HEK293 (cell line): ENCODE measurements around the gene MYO15B.

Experiments used
- CTCF ChIA-PET: fragments of 350-600 bp; formaldehyde crosslinking; extraction: SDS; loops from one replicate; lab custom pipeline; 2021; ENCODE audit warnings: antibody characterized with exemption; lab: Yijun Ruan, JAX
- POLR2A ChIA-PET: fragments of 300-600 bp; formaldehyde crosslinking; extraction: SDS; loops from one replicate; lab custom pipeline; 2020; ENCODE audit warnings: antibody characterized with exemption, inconsistent platforms; lab: Yijun Ruan, JAX
- H3K27ac ChIP-seq: fragments of 200-500 bp; sonication (Bioruptor generic); 2 replicates; pipeline ENCODE4 v1.5.1; 2014; ENCODE audit warnings: low read depth, low read length, control low read depth, inconsistent platforms; ENCODE audit errors: extremely low read depth
- H3K36me3 ChIP-seq, 2 experiments: fragments of 200-500 bp in 1 of 2; sonication (Bioruptor generic) in 1 of 2; 1 replicate in 1 of 2; 2 replicates in 1 of 2; pipeline ENCODE4 v1.5.1; 2014 to 2017; ENCODE audit warnings: inconsistent platforms in 2 of 2, low read length in 2 of 2; ENCODE audit not compliant: control insufficient read depth in 2 of 2, insufficient read depth in 1 of 2
- H3K4me1 ChIP-seq: fragments of 200-500 bp; sonication (Bioruptor generic); 2 replicates; pipeline ENCODE4 v1.5.1; 2014; ENCODE audit warnings: mild to moderate bottlenecking, low read length, inconsistent platforms; ENCODE audit not compliant: control insufficient read depth, insufficient read depth
- H3K4me3 ChIP-seq: 2 replicates; pipeline ENCODE4 v1.5.1; 2011; ENCODE audit warnings: low read depth, mild to moderate bottlenecking, control low read depth, low read length, moderate library complexity
- H3K9me3 ChIP-seq: fragments of 200-500 bp; sonication (Bioruptor generic); 2 replicates; pipeline ENCODE4 v1.5.1; 2014; ENCODE audit warnings: low read depth, low read length, inconsistent platforms; ENCODE audit not compliant: control insufficient read depth, insufficient read depth
- BCL11A ChIP-seq: fragments of 450-650 bp; formaldehyde crosslinking; IDR thresholded peaks from 2 replicates; pipeline ENCODE4 v1.5.1; 2016; ENCODE audit warnings: low read depth, missing biosample characterization, missing genetic modification characterization
- HOXD13 ChIP-seq: sonication (generic); formaldehyde crosslinking; IDR thresholded peaks from 2 replicates; pipeline ENCODE4 v1.8.0; 2022; ENCODE audit warnings: missing genetic modification reagents, borderline replicate concordance
- SP3 ChIP-seq: fragments of 450-650 bp; formaldehyde crosslinking; IDR thresholded peaks from 2 replicates; pipeline ENCODE4 v1.5.1; 2016; ENCODE audit warnings: missing biosample characterization, missing genetic modification characterization
- ZBTB48 ChIP-seq: fragments of 450-650 bp; formaldehyde crosslinking; IDR thresholded peaks from 2 replicates; pipeline ENCODE4 v1.5.1; 2016; ENCODE audit warnings: missing biosample characterization, missing genetic modification characterization
- ZEB2 ChIP-seq: fragments of 450-650 bp; formaldehyde crosslinking; IDR thresholded peaks from 2 replicates; pipeline ENCODE4 v1.5.1; 2016; ENCODE audit warnings: missing biosample characterization, missing genetic modification characterization
- ZFP3 ChIP-seq: fragments of 450-650 bp; formaldehyde crosslinking; IDR thresholded peaks from 2 replicates; pipeline ENCODE4 v1.5.1; 2016; ENCODE audit warnings: low read depth, missing biosample characterization, missing genetic modification characterization
- ZNF121 ChIP-seq: fragments of 450-650 bp; formaldehyde crosslinking; IDR thresholded peaks from 2 replicates; pipeline ENCODE4 v1.5.1; 2016; ENCODE audit warnings: missing biosample characterization, missing genetic modification characterization
- ZNF302 ChIP-seq: fragments of 450-650 bp; formaldehyde crosslinking; IDR thresholded peaks from 2 replicates; pipeline ENCODE4 v1.5.1; 2016; ENCODE audit warnings: missing biosample characterization, missing genetic modification characterization, low read depth
- ZNF324 ChIP-seq: fragments of 450-650 bp; formaldehyde crosslinking; IDR thresholded peaks from 2 replicates; pipeline ENCODE4 v1.5.1; 2016; ENCODE audit warnings: missing biosample characterization, missing genetic modification characterization
- ZNF404 ChIP-seq: fragments of 450-650 bp; formaldehyde crosslinking; IDR thresholded peaks from 2 replicates; pipeline ENCODE4 v1.5.1; 2017; ENCODE audit warnings: missing biosample characterization, missing genetic modification characterization
- ZNF530 ChIP-seq: fragments of 450-650 bp; formaldehyde crosslinking; IDR thresholded peaks from 2 replicates; pipeline ENCODE4 v1.5.1; 2016; ENCODE audit warnings: low read depth, missing biosample characterization, missing genetic modification characterization
- ZNF561 ChIP-seq: fragments of 450-650 bp; IDR thresholded peaks from 2 replicates; pipeline ENCODE4 v1.5.1; 2018; ENCODE audit warnings: missing biosample characterization, missing genetic modification characterization, borderline replicate concordance
- ZNF623 ChIP-seq: fragments of 450-650 bp; formaldehyde crosslinking; IDR thresholded peaks from 2 replicates; pipeline ENCODE4 v1.5.1; 2016; ENCODE audit warnings: missing biosample characterization, missing genetic modification characterization
- ZNF626 ChIP-seq: fragments of 450-650 bp; sonication (Bioruptor Pico); formaldehyde crosslinking; IDR thresholded peaks from 2 replicates; pipeline ENCODE4 v1.5.1; 2018; ENCODE audit warnings: missing biosample characterization, missing genetic modification characterization, inconsistent platforms
- ZNF660 ChIP-seq: fragments of 450-650 bp; IDR thresholded peaks from 2 replicates; pipeline ENCODE4 v1.5.1; 2018; ENCODE audit warnings: missing biosample characterization, mild to moderate bottlenecking, missing genetic modification characterization
- ZNF776 ChIP-seq: fragments of 450-650 bp; formaldehyde crosslinking; IDR thresholded peaks from 2 replicates; pipeline ENCODE4 v1.5.0; 2017; ENCODE audit warnings: missing biosample characterization, missing genetic modification characterization, borderline replicate concordance
- ZNF785 ChIP-seq: fragments of 450-650 bp; formaldehyde crosslinking; IDR thresholded peaks from 2 replicates; pipeline ENCODE4 v1.5.1; 2016; ENCODE audit warnings: missing biosample characterization, missing genetic modification characterization
- ZNF792 ChIP-seq: fragments of 450-650 bp; formaldehyde crosslinking; IDR thresholded peaks from 2 replicates; pipeline ENCODE4 v1.5.1; 2016; ENCODE audit warnings: missing biosample characterization, missing genetic modification characterization
- ZNF837 ChIP-seq: fragments of 450-650 bp; formaldehyde crosslinking; IDR thresholded peaks from 2 replicates; pipeline ENCODE4 v1.5.1; 2016; ENCODE audit warnings: missing biosample characterization, missing genetic modification characterization
- ZNF843 ChIP-seq: fragments of 450-650 bp; formaldehyde crosslinking; IDR thresholded peaks from 2 replicates; pipeline ENCODE4 v1.5.1; 2016; ENCODE audit warnings: missing biosample characterization, missing genetic modification characterization
- TF ChIP-seq, protein P1 (sequence below): fragments of 450-650 bp; formaldehyde crosslinking; IDR thresholded peaks from 2 replicates; pipeline ENCODE4; 2016; ENCODE audit warnings: missing biosample characterization, missing genetic modification characterization
- TF ChIP-seq, protein P2 (sequence below): fragments of 450-650 bp; formaldehyde crosslinking; IDR thresholded peaks from 2 replicates; pipeline ENCODE4 v1.5.1; 2016; ENCODE audit warnings: missing biosample characterization, missing genetic modification characterization
- TF ChIP-seq, protein P3 (sequence below): fragments of 450-650 bp; IDR thresholded peaks from 2 replicates; pipeline ENCODE4 v1.5.1; 2018; ENCODE audit warnings: missing biosample characterization, mild to moderate bottlenecking, missing genetic modification characterization

MYO15B gene

DNA sequence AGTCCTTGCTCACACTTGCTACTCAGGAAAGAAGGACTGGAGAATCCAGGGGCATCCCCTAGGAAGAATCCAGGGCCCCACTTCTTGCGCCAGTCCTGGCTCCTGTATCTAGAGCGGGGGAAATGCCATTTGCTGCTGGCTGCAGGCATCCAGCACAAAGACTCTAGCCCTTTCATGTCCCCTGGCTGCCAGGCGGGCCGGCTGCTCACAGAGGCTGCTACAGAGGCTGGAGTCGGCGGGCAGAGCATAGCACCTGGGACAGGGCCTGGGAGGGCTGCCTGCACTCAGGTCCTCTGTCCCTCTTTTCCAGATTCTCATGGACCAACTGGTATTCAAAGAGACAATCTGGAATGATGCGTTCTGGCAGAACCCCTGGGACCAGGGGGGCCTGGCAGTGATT, 59.5 kb downstream of the MYO15B start:
- Histone ChIP-seq H3K4me1 (no peaks in the 10 kb centered on the region), H3K36me3 (peaks cover 23 to 75% of the 10 kb centered on the region in 2 experiments), H3K4me3 (no peak overlapping the region), H3K27ac (no peak overlapping the region), H3K9me3 (no peaks in the 10 kb centered on the region)
- ChIA-PET POLR2A (no interaction called here), CTCF (interaction anchor here (0.7 to 22.8 kb wide), 5 partner anchors 16 to 103 kb away, joined by 3 to 410 read pairs (median 4); partner anchors contain the start of gene SMIM5)
- TF ChIP-seq HOXD13 (CRISPR knock-in tag) (no peak), ZNF776 (tag by site-specific recombination) (no peak), ZNF785 (tag by site-specific recombination) (no peak), ZEB2 (tag by site-specific recombination) (no peak), ZNF626 (tag by site-specific recombination) (no peak), ZNF660 (tag by site-specific recombination) (no peak), ZBTB48 (tag by site-specific recombination) (no peak), ZNF530 (tag by site-specific recombination) (no peak), SP3 (tag by site-specific recombination) (no peak), ZNF792 (tag by site-specific recombination) (no peak), ZNF561 (tag by site-specific recombination) (no peak), ZNF843 (no peak), ZNF302 (tag by site-specific recombination) (no peak), ZNF837 (tag by site-specific recombination) (no peak), ZNF404 (no peak), BCL11A (no peak), ZFP3 (tag by site-specific recombination) (no peak)
- TF ChIP-seq, protein P1, sequence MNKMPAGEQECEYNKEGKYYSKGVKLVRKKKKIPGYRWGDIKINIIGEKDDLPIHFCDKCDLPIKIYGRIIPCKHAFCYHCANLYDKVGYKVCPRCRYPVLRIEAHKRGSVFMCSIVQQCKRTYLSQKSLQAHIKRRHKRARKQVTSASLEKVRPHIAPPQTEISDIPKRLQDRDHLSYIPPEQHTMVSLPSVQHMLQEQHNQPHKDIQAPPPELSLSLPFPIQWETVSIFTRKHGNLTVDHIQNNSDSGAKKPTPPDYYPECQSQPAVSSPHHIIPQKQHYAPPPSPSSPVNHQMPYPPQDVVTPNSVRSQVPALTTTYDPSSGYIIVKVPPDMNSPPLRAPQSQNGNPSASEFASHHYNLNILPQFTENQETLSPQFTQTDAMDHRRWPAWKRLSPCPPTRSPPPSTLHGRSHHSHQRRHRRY (tag by site-specific recombination), result no peak
- TF ChIP-seq, protein P2, sequence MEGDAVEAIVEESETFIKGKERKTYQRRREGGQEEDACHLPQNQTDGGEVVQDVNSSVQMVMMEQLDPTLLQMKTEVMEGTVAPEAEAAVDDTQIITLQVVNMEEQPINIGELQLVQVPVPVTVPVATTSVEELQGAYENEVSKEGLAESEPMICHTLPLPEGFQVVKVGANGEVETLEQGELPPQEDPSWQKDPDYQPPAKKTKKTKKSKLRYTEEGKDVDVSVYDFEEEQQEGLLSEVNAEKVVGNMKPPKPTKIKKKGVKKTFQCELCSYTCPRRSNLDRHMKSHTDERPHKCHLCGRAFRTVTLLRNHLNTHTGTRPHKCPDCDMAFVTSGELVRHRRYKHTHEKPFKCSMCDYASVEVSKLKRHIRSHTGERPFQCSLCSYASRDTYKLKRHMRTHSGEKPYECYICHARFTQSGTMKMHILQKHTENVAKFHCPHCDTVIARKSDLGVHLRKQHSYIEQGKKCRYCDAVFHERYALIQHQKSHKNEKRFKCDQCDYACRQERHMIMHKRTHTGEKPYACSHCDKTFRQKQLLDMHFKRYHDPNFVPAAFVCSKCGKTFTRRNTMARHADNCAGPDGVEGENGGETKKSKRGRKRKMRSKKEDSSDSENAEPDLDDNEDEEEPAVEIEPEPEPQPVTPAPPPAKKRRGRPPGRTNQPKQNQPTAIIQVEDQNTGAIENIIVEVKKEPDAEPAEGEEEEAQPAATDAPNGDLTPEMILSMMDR (tag by site-specific recombination), result no peak

DNA sequence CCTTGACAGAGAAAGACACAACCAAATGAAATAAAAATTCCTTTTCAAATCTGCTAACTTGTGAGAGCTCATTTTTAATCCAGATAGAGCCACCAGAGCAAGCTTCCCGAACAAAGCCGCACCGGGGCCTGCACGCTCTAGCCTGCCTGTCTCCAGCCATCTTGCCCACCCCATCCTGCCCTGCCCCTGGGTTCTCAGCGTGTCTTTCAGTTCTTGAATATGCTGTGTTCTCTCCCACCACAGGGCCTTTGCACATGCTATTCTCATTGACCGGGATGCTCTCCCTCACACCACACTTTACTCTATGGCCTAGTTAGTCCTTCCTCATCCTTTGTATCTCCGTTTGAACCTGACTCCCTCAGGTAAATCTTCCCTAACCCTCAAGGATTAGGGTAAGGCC, 60.3 kb downstream of the MYO15B start:
- H3K4me3 ChIP-seq, result no peak overlapping the region
- TF ChIP-seq ZNF623 (tag by site-specific recombination), result peak; percentile 100
- TF ChIP-seq, protein P3, sequence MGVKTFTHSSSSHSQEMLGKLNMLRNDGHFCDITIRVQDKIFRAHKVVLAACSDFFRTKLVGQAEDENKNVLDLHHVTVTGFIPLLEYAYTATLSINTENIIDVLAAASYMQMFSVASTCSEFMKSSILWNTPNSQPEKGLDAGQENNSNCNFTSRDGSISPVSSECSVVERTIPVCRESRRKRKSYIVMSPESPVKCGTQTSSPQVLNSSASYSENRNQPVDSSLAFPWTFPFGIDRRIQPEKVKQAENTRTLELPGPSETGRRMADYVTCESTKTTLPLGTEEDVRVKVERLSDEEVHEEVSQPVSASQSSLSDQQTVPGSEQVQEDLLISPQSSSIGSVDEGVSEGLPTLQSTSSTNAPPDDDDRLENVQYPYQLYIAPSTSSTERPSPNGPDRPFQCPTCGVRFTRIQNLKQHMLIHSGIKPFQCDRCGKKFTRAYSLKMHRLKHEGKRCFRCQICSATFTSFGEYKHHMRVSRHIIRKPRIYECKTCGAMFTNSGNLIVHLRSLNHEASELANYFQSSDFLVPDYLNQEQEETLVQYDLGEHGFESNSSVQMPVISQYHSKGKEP (tag by site-specific recombination), result no peak
- TF ChIP-seq ZNF121, result no peak
- TF ChIP-seq, protein P2 (tag by site-specific recombination), result no peak
- no peak for TF ChIP-seq ZNF324 (tag by site-specific recombination)
- ChIA-PET POLR2A (no interaction called here), CTCF (interaction anchor here (0.7 to 22.8 kb wide), 4 partner anchors 16 to 29 kb away, joined by 3 to 410 read pairs (median 4); partner anchors contain the start of gene SMIM5)
- no peaks in the 10 kb centered on the region for H3K4me1 ChIP-seq
- peaks cover 27 to 78% of the 10 kb centered on the region in 2 experiments for H3K36me3 ChIP-seq
- no peak overlapping the region for H3K27ac ChIP-seq
- H3K9me3 ChIP-seq, result no peaks in the 10 kb centered on the region
